GM21723 (cell line): ENCODE data around the gene LCMT1.
"Not testable (repeated sequence)": the region's sequence is repeated elsewhere in the genome, so short reads cannot be mapped to it uniquely, and the experiment has no call there.

Source experiments
- ATAC-seq: cut with Tn5 transposase; IDR thresholded peaks from one replicate; pipeline ENCODE4 v1.9.1; 2021; ENCODE audit warnings: mild to moderate bottlenecking, moderate library complexity; ENCODE audit not compliant: unreplicated experiment

The LCMT1 gene

DNA sequence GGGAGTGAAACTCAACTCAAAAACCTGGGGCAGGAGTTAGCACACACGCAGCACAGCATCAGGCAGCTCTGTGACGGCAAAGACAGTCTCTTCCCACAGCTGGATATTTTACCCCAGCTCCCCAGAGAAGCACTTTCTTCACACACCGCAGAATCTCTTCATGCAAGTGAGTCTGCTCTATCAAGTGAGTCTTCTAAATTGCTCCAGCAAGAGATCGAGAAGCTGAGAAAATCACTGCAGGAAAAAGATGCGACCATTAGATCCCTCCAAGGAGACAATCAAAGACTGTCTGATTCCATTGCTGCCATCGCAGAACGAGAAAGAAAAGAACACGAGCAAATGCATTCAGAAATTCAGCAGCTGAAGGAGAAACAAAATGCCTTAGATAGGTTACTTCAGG, 16.9 kb upstream of the LCMT1 start:
- no peak for ATAC-seq

DNA sequence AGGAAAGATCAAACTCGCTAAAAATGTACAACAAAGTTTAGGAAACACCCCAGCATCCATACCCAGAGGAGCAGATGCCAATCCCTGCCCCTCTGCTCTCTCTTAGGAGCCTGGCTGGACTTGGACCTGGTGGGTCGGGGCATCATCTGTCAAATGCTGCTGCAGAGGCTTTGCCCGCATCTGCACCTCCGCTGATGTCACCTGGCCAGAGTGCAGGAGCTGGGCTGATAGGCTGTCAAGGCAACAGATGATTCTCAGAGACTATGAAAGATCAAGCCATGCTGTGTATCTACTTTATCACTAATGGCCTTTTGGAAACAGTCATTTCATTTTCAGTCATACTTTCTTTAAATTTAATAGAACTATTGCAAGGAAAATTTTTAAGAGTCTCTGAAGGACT, 15.9 kb upstream of the LCMT1 start:
- no peak for ATAC-seq

- ATAC-seq, result no peak
Observed at GRCh38 chr16:25097276-25097975, 14.1 kb upstream of the LCMT1 start.

DNA sequence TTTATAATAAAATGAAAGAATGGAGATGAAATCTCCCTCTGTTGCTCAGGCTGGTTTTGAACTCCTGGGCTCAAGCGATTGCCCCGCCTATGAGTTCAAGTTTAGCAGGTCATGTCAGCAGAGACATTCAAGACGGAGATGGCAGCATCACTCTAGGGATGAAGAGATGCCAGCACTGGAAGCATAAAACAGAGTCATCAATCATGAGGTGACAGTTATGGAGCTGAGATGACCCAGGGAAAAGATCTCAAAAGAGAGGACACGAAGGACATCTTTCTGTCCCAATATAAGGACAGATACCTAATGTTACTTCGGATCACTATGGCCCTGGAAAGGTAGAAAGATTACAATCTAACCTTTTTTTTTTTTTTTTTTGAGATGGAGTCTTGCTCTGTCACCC, 11.0 kb upstream of the LCMT1 start:
- ATAC-seq, result no peak

DNA sequence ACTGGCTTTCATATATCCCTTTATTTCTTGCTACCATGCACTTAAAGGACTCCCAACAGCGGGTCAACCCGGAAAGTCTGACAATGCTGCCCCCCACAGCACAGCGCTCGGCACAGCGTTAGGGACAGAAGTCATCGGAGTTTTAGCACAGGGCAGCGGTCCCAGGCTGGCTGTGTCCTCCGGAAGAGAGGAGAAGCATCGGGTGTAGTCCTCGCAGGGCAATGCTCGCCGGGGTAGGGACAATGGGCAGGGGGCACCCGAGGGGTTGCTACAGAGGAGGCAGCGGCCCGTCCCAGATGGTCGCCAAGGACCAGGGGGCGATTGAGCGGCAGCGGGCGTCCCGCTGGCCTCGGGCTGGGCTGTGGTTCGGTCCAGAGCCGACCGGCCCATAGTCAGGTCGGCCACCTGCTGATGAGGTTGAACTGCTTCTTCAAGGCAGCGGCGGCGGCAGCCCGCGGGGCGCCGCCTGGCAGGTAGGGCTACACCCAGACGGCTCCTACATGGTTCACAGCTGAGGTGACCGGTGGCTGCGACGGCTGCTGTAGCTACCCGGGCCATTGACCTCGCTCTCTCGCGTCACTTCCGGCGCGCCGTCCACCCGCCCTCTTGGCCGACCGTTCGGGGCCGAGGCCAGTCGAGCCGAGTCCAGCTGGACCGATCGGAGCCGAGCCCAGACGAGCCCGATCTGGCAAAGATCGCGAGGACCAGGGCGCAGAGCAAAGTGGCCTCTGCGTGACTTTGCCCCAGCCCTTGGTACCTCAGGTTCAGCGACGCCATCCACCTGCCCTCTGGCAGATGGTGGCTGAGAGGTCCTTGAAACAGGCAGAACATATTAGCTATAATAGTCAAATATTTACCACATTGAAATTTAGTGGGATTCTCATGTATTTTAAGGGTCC, 4.7 kb upstream of the LCMT1 start:
- ATAC-seq, result peak; percentile 59

DNA sequence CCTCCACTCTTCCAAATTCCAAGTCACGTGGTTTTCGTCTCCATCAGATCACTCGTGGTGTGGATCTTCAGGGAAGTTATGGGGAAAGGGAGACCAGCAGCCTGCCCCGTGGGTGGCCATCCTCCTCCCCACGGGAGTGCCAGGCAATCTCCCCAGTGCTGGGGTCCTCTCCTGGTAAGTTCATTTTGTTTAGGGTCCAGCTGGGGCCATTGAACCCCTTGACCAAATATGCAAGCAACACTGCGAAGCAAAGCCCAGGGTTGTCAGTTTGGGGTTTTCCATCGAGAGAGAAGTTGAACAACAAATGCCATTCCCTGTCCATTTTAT, 4.1 kb upstream of the LCMT1 start:
- no peak for ATAC-seq

GRCh38 chr16:25108054-25108453, 3.5 kb upstream of the LCMT1 start:
- no peak for ATAC-seq

DNA sequence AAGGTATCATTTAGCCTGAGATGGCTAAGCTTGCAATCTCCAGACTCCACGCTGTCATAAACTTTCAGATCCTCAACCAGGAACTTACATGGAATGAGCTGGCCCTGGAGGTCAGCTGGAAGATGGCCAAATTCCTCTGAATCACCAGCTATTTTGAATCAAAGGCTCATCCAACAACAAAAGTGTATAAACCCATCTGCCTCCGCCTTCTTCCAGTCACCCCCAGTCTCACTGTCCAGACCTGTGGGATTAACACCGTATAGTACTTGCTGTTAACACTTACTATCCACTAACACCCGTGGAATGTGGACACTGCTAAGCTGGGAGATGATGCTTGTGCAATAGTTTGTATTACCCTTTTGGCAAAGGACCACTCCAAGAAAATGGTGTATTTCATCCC, 1.9 kb upstream of the LCMT1 start:
- no peak for ATAC-seq

DNA sequence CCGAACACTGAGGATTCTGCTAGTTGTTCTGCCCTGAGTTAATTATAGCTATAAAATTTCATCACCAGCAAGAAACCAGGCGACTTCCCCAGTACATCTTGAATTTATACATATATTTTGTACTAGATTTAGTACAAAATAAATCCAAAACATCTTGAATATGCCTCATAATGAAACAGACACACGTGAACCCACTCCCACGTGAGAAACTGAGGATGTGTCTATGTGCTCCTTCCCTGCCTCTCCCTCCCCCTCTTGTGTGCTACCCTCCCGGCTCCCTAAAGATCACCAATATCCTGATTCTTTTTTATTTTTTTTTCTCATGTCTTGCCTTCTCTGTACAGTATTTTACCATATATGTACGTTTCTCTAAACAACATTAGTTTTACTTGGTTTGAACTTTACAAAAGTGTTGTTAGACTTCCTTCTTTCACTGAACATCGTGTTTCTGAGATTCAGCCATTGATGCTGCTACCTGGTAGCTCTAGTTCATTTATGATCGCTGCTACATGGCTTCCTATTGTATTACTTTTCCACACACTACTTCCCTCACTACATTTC, 1.1 kb upstream of the LCMT1 start:
- ATAC-seq, result no peak

DNA sequence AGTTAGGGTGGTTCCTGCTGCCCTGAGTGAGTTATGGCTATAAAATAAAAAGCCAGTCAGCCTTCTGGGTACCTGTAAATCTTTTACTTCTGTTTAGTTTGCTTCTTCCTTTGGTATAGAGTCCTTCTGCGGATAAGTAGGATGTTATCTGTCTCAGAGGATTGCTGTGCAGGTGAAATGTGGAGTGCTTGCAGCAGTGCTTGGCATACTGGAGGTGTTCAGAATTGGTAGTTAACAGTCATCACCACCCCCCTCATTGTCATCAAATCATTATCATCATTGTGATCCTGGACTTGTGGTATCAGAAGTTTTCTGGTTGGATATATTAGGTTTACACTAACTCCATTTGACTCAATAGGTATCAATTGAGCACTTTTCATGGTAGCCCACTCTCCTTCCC, 2.6 kb downstream of the LCMT1 start:
- no peak for ATAC-seq

GRCh38 chr16:25118851-25119578, 7.5 kb downstream of the LCMT1 start:
- ATAC-seq, result no peak

GRCh38 chr16:25121824-25122600, 10.5 kb downstream of the LCMT1 start:
- no peak for ATAC-seq

GRCh38 chr16:25124503-25124902, 13.0 kb downstream of the LCMT1 start:
- ATAC-seq, result no peak

DNA sequence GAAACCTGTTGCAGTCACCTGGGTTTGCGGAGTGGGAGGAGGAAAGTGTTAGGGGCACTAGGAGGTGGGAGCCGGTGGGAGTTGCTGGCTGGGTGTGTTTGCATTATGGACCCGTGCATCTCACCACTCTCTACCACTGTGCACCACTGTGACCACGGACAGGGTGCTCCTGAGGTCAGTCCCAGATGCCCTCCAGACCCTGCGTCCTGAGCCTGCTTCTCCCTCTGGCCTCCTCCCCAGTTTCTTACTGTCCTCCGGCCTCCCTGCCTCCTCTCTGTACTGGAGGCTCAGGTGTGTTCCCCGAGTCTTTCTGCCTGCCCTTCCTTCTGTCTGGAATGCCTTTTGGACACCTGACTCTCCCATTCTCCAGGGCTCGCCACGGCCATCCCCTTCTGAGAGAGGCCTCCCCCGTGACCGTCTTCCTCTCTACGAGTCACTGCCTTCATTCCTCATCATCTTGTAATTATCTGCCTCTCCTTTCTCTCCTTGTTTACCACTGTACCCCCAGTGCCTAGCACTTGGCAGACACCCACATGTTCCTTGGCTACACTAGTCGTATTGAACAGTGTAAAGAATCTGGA, 14.6 kb downstream of the LCMT1 start:
- ATAC-seq, result not testable (repeated sequence)

DNA sequence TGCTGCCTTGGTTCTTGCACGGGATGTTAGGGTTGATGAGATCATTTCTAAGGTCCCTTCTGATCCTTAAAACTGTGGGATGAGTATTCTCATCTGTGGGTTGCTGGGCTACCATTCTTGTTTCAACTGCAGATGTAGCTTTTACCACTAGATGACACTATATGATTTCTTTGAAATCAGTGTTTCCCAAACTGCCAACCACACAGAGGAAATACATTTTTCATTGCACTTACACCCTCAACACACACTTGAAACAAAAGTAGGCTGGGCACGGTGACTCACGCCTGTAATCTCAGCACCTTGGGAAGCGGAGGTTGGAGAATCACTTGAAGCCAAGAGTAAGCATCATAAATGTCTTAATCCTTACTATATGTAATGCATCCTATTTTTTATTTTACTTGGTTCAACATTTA, 15.3 kb downstream of the LCMT1 start:
- no peak for ATAC-seq

DNA sequence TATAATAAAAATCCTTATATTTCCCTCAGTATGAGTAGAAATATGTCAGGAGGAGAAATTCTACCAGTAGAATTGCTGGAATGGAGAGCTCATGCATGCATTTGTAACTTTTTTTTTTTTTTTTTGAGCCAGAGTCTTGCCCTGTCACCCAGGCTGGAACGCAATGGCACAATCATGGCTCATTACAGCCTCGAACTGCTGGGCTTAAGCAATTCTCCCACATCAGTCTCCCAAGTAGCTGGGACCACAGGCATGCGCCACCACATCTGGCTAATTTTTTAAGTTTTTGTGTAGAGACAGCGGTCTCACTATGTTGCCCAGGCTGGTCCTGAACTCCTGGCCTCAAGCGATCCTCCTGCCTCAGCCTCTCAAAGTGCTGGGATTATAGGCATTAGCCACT, 21.2 kb downstream of the LCMT1 start:
- ATAC-seq, result not testable (repeated sequence)

DNA sequence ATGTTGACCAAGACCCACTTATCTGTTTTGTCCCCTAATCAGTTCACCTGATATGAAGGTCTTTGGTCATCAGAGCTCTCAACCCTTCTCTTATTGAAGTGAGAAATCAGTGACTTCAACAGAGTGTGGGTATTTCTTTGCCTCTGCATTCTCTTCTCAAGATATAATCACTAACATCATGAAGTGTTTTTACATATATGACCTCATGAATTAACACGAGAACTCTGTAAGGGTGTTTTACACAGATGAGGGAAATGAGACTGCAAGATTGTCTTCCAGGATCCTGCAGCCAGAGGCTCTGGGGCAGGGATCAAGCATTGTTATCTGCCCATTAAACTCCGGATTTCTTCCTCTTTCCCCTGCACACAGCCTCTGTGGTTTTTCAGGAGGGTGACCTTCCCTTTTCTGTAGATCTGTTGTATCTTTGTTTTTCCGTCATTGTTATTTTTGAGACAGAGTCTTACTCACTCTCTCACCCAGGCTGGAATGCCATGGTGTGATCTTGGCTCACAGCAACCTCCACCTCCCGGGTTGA, 22.7 kb downstream of the LCMT1 start:
- no peak for ATAC-seq

- ATAC-seq, result no peak
Observed at GRCh38 chr16:25135254-25135878, 23.8 kb downstream of the LCMT1 start.

DNA sequence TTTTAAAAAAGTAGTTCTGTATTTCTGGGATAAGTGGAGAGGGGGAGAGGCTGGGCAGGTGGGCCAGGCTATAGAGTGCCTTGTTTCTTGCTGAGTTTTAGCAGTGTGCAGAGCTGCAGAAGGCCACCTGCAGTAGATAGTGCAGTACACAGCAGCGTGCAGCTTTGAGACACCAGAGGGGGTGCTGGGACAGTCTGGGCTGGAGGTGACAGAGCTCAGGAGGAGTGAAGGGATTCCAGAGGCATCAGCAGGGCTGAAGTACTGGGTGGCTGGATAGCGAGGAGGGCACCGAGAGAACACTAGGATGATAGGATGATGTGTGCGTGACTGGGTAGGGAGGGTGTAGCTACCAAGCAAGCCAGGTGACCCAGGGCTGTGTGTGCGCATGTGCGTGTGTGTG, 26.6 kb downstream of the LCMT1 start:
- ATAC-seq, result no peak

GRCh38 chr16:25140459-25140858, 28.9 kb downstream of the LCMT1 start:
- no peak for ATAC-seq
